ENCODE measurements around the gene CSPG4. TPM values are rescaled to one million over a fixed set of nuclear protein-coding genes. Genes with fewer than 3 reads are reported as not detected.

CSPG4 gene
- total and polyA plus RNA-seq, 2 of the 4 experiments (the other 2 are of a cell fraction): 12.4 to 28.4 TPM

DNA sequence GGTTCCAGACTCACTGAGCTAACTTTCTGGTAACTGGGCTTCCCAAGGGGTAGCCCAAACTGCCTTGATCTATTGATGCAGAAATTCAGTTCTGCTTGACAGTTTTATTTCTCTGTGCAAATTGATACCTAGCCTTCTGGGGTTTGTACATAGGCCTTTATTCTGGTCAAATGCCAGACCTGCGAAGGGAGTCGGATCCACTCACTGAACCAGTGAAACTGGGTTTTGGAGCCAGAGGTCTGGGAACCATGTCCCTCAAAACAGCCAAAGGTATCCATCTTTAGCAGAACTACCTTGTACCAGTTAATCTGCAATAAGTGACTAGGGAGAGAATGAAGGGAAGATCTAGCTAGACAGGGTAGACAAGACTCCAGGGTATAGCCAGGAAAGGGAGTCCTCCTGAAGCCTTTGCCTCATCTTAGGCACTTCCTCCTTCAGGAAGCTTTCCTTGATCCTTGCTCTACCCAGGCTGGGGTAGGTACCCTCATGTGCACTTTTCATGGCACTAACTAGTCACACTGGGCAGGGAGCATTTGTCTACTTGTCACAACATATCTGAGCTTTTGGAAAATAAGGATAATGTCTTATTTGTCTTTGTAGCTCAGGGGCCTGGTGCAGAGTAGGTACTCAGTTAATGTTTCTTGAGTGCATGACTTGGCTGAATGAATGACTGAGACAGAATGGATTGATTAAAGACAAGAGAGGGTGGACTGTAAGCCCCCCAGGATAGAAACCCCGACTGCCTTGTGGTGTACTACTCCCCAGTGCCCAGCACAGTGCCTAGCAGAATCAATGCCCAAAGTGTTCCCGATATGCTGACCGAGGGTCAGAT, 66.3 kb downstream of the CSPG4 start (continued):
- TF ChIP-seq CEBPB (IDR thresholded peaks at IDR 0.05; ENCODE audit: low read depth, low read length): no peak
- TF ChIP-seq RFX5 (IDR thresholded peaks at IDR 0.05; ENCODE audit: low read depth, low read length): no peak

DNA sequence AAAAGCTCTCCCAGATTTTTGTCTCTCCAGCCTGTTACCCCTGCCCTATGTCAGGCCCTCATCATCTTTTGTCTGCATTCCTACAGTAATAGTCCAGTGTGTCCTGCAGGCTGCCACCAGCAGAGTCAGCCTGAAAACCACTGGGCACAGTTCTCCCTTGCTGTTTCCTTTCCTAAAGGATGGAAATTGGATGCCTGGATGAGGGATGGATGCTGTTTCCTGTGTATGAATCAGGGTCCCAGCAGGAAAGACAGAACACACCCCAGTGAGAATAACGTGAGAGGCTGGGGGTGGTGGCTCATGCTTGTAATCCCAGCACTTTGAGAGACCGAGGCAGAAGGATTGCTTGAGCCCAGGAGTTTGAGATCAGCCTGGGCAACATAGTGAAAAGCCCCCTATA, 68.3 kb downstream of the CSPG4 start:
- intact Hi-C loops (cut with micrococcal nuclease): no loop called here
- Histone ChIP-seq H3K27ac (ENCODE audit: insufficient read depth, low read length) (no peak overlapping the region), H4K8ac (ENCODE audit: low read depth in 2 of 2, low read length in 2 of 2) (no peak overlapping the region; a peak in 1 of 4 replicates), H3K4me2 (ENCODE audit: low read depth, low read length) (no peak overlapping the region), H3K9me3 (ENCODE audit: control insufficient read depth, insufficient read depth, low read length) (no peaks in the 10 kb centered on the region), H3K9me1 (ENCODE audit: insufficient read depth, low read length) (peaks cover 8% of the 10 kb centered on the region; the same call in 1 of the 2 replicates), H4K91ac (ENCODE audit: insufficient read depth, low read depth, low read length) (no peak overlapping the region), H3K4ac (ENCODE audit: low read depth, low read length) (no peak overlapping the region), H3K79me1 (ENCODE audit: low read depth in 1 of 2, low read length in 2 of 2) (peaks cover 23 to 46% of the 10 kb centered on the region in 2 experiments), H4K20me1 (ENCODE audit: insufficient read depth, low read length) (peaks cover 10% of the 10 kb centered on the region), H3K23ac (ENCODE audit: low read depth, low read length) (peak overlapping the region; percentile 23; the same call in 1 of the 2 replicates), H3K14ac (replicated peaks; ENCODE audit: low read depth, low read length) (no peak overlapping the region), H2AK5ac (ENCODE audit: low read depth, low read length) (peak overlapping the region; percentile 47; the same call in 1 of the 2 replicates), H2BK120ac (ENCODE audit: low read depth, low read length) (peak overlapping the region; percentile 2; the same call in 1 of the 2 replicates), H3K9ac (ENCODE audit: low read depth, low read length) (no peak overlapping the region), H3K27me3 (ENCODE audit: control insufficient read depth, insufficient read depth, low read length) (no peaks in the 10 kb centered on the region), H2BK15ac (ENCODE audit: low read depth, low read length) (no peak overlapping the region), H2BK5ac (ENCODE audit: low read depth, low read length, poor library complexity, severe bottlenecking) (no peak overlapping the region), H3K36me3 (ENCODE audit: control insufficient read depth, insufficient read depth, low read length) (peaks cover 1% of the 10 kb centered on the region; the same call in 1 of the 2 replicates), H3K18ac (ENCODE audit: low read depth, low read length) (no peak overlapping the region), H2AFZ (replicated peaks; ENCODE audit: low read length, poor library complexity) (no peak overlapping the region), H3K4me1 (ENCODE audit: control insufficient read depth, insufficient read depth, low read length) (peaks cover 10% of the 10 kb centered on the region), H4K5ac (ENCODE audit: low read depth, low read length) (no peak overlapping the region), H3K56ac (ENCODE audit: extremely low read depth, insufficient read depth, low read length) (no peak overlapping the region), H3K4me3 (ENCODE audit: insufficient read depth, low read depth, low read length) (no peak overlapping the region), H2AK9ac (replicated peaks; ENCODE audit: low read depth, low read length, poor library complexity) (no peak overlapping the region), H2BK20ac (ENCODE audit: low read depth, low read length) (no peak overlapping the region)
- CTCF ChIA-PET: no interaction called here
- no peak for ATAC-seq (ENCODE audit: low read depth)
- POLR2A ChIA-PET (ENCODE audit: unreplicated experiment): no interaction called here
- no TSS peak for BruUV-seq (replicated peaks)
- in situ Hi-C loops (cut with MboI; ENCODE audit: low sequenced_read_pairs): no loop called here
- peak; percentile 55 for DNase-seq
- no CpG with 5 or more reads among the region's 2 CpGs for WGBS, 2 experiments (ENCODE audit: extremely low coverage in 2 of 2, insufficient read length in 1 of 2)
- dilution Hi-C loops (cut with HindIII; ENCODE audit: low sequenced_read_pairs, unreplicated experiment): no loop called here
- TF ChIP-seq SMC3 (IDR thresholded peaks at IDR 0.05; ENCODE audit: low read depth, low read length): no peak
- no peak for TF ChIP-seq RFX5 (IDR thresholded peaks at IDR 0.05; ENCODE audit: low read depth, low read length)
- no peak for TF ChIP-seq FOS (IDR thresholded peaks at IDR 0.05; ENCODE audit: low read depth, low read length)
- TF ChIP-seq MAFK (IDR thresholded peaks at IDR 0.05; ENCODE audit: low read depth, low read length): no peak
- TF ChIP-seq MXI1 (IDR thresholded peaks at IDR 0.05; ENCODE audit: borderline replicate concordance, low read depth, low read length): no peak
- TF ChIP-seq, protein P1, sequence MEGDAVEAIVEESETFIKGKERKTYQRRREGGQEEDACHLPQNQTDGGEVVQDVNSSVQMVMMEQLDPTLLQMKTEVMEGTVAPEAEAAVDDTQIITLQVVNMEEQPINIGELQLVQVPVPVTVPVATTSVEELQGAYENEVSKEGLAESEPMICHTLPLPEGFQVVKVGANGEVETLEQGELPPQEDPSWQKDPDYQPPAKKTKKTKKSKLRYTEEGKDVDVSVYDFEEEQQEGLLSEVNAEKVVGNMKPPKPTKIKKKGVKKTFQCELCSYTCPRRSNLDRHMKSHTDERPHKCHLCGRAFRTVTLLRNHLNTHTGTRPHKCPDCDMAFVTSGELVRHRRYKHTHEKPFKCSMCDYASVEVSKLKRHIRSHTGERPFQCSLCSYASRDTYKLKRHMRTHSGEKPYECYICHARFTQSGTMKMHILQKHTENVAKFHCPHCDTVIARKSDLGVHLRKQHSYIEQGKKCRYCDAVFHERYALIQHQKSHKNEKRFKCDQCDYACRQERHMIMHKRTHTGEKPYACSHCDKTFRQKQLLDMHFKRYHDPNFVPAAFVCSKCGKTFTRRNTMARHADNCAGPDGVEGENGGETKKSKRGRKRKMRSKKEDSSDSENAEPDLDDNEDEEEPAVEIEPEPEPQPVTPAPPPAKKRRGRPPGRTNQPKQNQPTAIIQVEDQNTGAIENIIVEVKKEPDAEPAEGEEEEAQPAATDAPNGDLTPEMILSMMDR (conservative IDR thresholded peaks at IDR 0.05; ENCODE audit: low read depth, low read length): no peak
- no peak for TF ChIP-seq CEBPB (IDR thresholded peaks at IDR 0.05; ENCODE audit: low read depth, low read length)
- no peak for TF ChIP-seq NFE2L2 (IDR thresholded peaks at IDR 0.05; ENCODE audit: low read depth, low read length)
- no peak for TF ChIP-seq RAD21 (IDR thresholded peaks at IDR 0.05; ENCODE audit: low read length)
- TF ChIP-seq, protein P2, sequence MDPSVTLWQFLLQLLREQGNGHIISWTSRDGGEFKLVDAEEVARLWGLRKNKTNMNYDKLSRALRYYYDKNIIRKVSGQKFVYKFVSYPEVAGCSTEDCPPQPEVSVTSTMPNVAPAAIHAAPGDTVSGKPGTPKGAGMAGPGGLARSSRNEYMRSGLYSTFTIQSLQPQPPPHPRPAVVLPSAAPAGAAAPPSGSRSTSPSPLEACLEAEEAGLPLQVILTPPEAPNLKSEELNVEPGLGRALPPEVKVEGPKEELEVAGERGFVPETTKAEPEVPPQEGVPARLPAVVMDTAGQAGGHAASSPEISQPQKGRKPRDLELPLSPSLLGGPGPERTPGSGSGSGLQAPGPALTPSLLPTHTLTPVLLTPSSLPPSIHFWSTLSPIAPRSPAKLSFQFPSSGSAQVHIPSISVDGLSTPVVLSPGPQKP (IDR thresholded peaks at IDR 0.05; ENCODE audit: borderline replicate concordance, low read depth, low read length): no peak
- TF ChIP-seq, protein P3, sequence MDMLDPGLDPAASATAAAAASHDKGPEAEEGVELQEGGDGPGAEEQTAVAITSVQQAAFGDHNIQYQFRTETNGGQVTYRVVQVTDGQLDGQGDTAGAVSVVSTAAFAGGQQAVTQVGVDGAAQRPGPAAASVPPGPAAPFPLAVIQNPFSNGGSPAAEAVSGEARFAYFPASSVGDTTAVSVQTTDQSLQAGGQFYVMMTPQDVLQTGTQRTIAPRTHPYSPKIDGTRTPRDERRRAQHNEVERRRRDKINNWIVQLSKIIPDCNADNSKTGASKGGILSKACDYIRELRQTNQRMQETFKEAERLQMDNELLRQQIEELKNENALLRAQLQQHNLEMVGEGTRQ (IDR thresholded peaks at IDR 0.05; ENCODE audit: low read depth, low read length): no peak
- no peak for TF ChIP-seq RCOR1 (IDR thresholded peaks at IDR 0.05; ENCODE audit: insufficient replicate concordance, low read length)

All from IMR-90 (cell line).